ENCODE data around the gene TALDO1. TPM values are rescaled to one million over a fixed set of nuclear protein-coding genes. Genes with fewer than 3 reads are reported as not detected.

The TALDO1 gene
- total RNA-seq, 1 donor from 2014 or later, result 101 TPM

GRCh38 chr11:726278-727220 is 20.7 kb upstream of the TALDO1 start:
- no peaks in the 10 kb centered on the region for H3K9me3 ChIP-seq (replicated peaks)
- peaks cover 83% of the 10 kb centered on the region for H3K27me3 ChIP-seq (ENCODE audit: low read depth)
- H3K4me3 ChIP-seq, result peak overlapping the region; percentile 53
- no peak for TF ChIP-seq CTCF (IDR thresholded peaks at IDR 0.05; ENCODE audit: borderline replicate concordance)
- peaks cover 31% of the 10 kb centered on the region for H3K4me1 ChIP-seq
- H3K36me3 ChIP-seq, result no peaks in the 10 kb centered on the region
- no peak overlapping the region for H3K27ac ChIP-seq (replicated peaks)
- intact Hi-C loops (cut with micrococcal nuclease), result loop anchor here (10.0 kb wide), 1 partner anchor 62 kb away; no protein-coding TSS in a partner anchor
- no peak for DNase-seq

- Histone ChIP-seq H3K4me3 (no peak overlapping the region), H3K27me3 (ENCODE audit: low read depth) (peaks cover 77% of the 10 kb centered on the region), H3K36me3 (no peaks in the 10 kb centered on the region), H3K4me1 (peaks cover 26% of the 10 kb centered on the region), H3K9me3 (replicated peaks) (no peaks in the 10 kb centered on the region), H3K27ac (replicated peaks) (peak overlapping the region; percentile 16)
- TF ChIP-seq CTCF (IDR thresholded peaks at IDR 0.05; ENCODE audit: borderline replicate concordance), result no peak
- no peak for DNase-seq
- intact Hi-C loops (cut with micrococcal nuclease), result loop anchor here (10.0 kb wide), 1 partner anchor 62 kb away; no protein-coding TSS in a partner anchor
Observed at GRCh38 chr11:727281-727701, 20.0 kb upstream of the TALDO1 start.

GRCh38 chr11:727859-728748 is 19.2 kb upstream of the TALDO1 start:
- H3K27me3 ChIP-seq (ENCODE audit: low read depth), result peaks cover 77% of the 10 kb centered on the region
- peak; percentile 95 for TF ChIP-seq CTCF (IDR thresholded peaks at IDR 0.05; ENCODE audit: borderline replicate concordance)
- no peaks in the 10 kb centered on the region for H3K9me3 ChIP-seq (replicated peaks)
- no peaks in the 10 kb centered on the region for H3K36me3 ChIP-seq
- peak overlapping the region; percentile 27 for H3K27ac ChIP-seq (replicated peaks)
- peak; percentile 78 for DNase-seq
- intact Hi-C loops (cut with micrococcal nuclease), result loop anchor here (10.0 kb wide), 1 partner anchor 63 kb away; no protein-coding TSS in a partner anchor
- H3K4me3 ChIP-seq, result no peak overlapping the region
- H3K4me1 ChIP-seq, result peaks cover 26% of the 10 kb centered on the region

DNA sequence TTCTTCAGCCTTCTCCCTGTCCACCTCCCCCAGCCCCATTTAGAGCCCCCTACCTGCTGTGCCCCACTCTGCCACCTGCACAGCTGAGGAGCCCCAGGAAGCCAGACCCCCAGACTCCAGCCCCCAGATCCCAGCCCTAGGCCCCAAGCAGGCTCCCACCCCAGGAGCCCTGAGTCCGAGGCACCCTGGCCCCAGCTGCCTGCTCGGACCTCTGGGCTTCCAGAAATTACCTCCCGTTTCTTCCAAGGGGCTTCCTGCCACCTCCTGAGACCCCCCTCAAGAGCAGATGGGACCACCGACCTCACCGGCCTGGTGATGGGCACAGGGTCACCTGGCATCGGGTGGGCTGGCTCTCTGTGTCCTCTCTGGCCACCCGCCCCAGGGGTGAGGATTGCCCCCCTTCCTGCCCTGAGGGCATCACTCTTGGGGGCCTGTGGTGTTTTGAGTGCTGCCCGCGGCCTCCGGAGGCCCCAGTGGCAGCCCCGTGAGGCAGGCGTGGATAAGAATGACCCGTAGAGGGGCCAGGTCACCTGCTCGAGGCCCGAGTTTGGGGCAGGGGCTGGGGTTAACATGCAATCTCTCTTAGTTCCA is 18.3 kb upstream of the TALDO1 start:
- no peak overlapping the region for H3K4me3 ChIP-seq
- DNase-seq, result no peak
- peaks cover 26% of the 10 kb centered on the region for H3K4me1 ChIP-seq
- H3K27me3 ChIP-seq (ENCODE audit: low read depth), result peaks cover 71% of the 10 kb centered on the region
- no peaks in the 10 kb centered on the region for H3K9me3 ChIP-seq (replicated peaks)
- no peak overlapping the region for H3K27ac ChIP-seq (replicated peaks)
- intact Hi-C loops (cut with micrococcal nuclease), result loop anchor here (10.0 kb wide), 1 partner anchor 64 kb away; no protein-coding TSS in a partner anchor
- no peaks in the 10 kb centered on the region for H3K36me3 ChIP-seq
- no peak for TF ChIP-seq CTCF (IDR thresholded peaks at IDR 0.05; ENCODE audit: borderline replicate concordance)

All from left ventricle myocardium inferior (tissue), 1 donor.